ENCODE data around the gene ADCY7. TPM values are rescaled to one million over a fixed set of nuclear protein-coding genes. Genes with fewer than 3 reads are reported as not detected.

ADCY7 gene
- total and polyA plus RNA-seq, 9 of the 15 experiments (the other 6 are each of a cell fraction or from before 2014, with no cell fraction given) = 2.3 to 108 (median 28.6) TPM

DNA sequence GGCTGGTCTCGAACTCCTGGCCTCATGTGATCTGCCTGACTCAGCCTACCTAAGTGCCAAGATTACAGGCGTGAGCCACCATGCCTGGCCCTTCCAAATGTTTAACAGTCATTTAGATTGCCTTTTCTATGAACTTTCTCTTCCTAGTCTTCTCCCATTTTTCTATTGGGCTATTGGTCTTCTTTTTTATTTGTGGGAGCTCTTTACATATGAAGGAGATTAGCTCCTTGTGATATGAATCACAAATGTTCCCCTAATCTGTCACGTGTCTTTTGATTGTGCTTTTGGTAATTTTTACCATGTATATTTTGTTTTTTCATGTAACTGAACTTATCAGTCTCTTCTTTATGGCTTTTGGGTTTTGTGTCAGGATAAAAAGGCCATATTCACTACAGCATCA is 11.9 kb downstream of the ADCY7 start (continued):
- TF ChIP-seq STAT5A (IDR thresholded peaks at IDR 0.05; ENCODE audit: borderline replicate concordance, low read length) (no peak), DDX20 (tag; IDR thresholded peaks at IDR 0.05; ENCODE audit: low read depth) (no peak), ZNF586 (CRISPR knock-in tag; conservative IDR thresholded peaks at IDR 0.05) (no peak), SRSF1 (IDR thresholded peaks at IDR 0.05; ENCODE audit: low read depth, low read length) (no peak), ZNF174 (CRISPR knock-in tag; IDR thresholded peaks at IDR 0.05) (no peak), ZBTB7A (IDR thresholded peaks at IDR 0.05; ENCODE audit: borderline replicate concordance, control insufficient read depth, low read depth, low read length) (no peak), SMARCA5 (IDR thresholded peaks at IDR 0.05) (0 out of 2 replicates have a peak, but pooled peaks have one; percentile 61), CHD4 (IDR thresholded peaks at IDR 0.05; ENCODE audit: insufficient read depth, insufficient replicate concordance, low read depth, low read length, poor library complexity, severe bottlenecking) (no peak), KDM5B (IDR thresholded peaks at IDR 0.05; ENCODE audit: insufficient replicate concordance, low read depth, low read length) (no peak), MIER1 (IDR thresholded peaks at IDR 0.05; ENCODE audit: low read depth) (no peak), SMAD1 (IDR thresholded peaks at IDR 0.05; ENCODE audit: low read depth, low read length, partially characterized antibody) (no peak), STAG1 (CRISPR knock-in tag; IDR thresholded peaks at IDR 0.05; ENCODE audit: borderline replicate concordance) (no peak), FIP1L1 (IDR thresholded peaks at IDR 0.05; ENCODE audit: low read depth, low read length, poor library complexity, severe bottlenecking) (no peak), MYBL2 (IDR thresholded peaks at IDR 0.05; ENCODE audit: low read depth) (no peak), MYBL2 (CRISPR knock-in tag; IDR thresholded peaks at IDR 0.05; ENCODE audit: borderline replicate concordance) (no peak)
- TF ChIP-seq, protein P1, sequence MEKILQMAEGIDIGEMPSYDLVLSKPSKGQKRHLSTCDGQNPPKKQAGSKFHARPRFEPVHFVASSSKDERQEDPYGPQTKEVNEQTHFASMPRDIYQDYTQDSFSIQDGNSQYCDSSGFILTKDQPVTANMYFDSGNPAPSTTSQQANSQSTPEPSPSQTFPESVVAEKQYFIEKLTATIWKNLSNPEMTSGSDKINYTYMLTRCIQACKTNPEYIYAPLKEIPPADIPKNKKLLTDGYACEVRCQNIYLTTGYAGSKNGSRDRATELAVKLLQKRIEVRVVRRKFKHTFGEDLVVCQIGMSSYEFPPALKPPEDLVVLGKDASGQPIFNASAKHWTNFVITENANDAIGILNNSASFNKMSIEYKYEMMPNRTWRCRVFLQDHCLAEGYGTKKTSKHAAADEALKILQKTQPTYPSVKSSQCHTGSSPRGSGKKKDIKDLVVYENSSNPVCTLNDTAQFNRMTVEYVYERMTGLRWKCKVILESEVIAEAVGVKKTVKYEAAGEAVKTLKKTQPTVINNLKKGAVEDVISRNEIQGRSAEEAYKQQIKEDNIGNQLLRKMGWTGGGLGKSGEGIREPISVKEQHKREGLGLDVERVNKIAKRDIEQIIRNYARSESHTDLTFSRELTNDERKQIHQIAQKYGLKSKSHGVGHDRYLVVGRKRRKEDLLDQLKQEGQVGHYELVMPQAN (IDR thresholded peaks at IDR 0.05; ENCODE audit: borderline replicate concordance) = 0 out of 2 replicates have a peak, but pooled peaks have one; percentile 28
- TF ChIP-seq, protein P2, sequence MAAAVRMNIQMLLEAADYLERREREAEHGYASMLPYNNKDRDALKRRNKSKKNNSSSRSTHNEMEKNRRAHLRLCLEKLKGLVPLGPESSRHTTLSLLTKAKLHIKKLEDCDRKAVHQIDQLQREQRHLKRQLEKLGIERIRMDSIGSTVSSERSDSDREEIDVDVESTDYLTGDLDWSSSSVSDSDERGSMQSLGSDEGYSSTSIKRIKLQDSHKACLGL (CRISPR knock-in tag; IDR thresholded peaks at IDR 0.05; ENCODE audit: borderline replicate concordance, poor library complexity, severe bottlenecking) = no peak
- TF ChIP-seq, protein P3, sequence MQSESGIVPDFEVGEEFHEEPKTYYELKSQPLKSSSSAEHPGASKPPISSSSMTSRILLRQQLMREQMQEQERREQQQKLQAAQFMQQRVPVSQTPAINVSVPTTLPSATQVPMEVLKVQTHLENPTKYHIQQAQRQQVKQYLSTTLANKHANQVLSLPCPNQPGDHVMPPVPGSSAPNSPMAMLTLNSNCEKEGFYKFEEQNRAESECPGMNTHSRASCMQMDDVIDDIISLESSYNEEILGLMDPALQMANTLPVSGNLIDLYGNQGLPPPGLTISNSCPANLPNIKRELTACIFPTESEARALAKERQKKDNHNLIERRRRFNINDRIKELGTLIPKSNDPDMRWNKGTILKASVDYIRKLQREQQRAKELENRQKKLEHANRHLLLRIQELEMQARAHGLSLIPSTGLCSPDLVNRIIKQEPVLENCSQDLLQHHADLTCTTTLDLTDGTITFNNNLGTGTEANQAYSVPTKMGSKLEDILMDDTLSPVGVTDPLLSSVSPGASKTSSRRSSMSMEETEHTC (IDR thresholded peaks at IDR 0.05) = no peak
- TF ChIP-seq, protein P4, sequence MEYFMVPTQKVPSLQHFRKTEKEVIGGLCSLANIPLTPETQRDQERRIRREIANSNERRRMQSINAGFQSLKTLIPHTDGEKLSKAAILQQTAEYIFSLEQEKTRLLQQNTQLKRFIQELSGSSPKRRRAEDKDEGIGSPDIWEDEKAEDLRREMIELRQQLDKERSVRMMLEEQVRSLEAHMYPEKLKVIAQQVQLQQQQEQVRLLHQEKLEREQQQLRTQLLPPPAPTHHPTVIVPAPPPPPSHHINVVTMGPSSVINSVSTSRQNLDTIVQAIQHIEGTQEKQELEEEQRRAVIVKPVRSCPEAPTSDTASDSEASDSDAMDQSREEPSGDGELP (CRISPR knock-in tag; IDR thresholded peaks at IDR 0.05; ENCODE audit: borderline replicate concordance) = no peak
- TF ChIP-seq, protein P5, sequence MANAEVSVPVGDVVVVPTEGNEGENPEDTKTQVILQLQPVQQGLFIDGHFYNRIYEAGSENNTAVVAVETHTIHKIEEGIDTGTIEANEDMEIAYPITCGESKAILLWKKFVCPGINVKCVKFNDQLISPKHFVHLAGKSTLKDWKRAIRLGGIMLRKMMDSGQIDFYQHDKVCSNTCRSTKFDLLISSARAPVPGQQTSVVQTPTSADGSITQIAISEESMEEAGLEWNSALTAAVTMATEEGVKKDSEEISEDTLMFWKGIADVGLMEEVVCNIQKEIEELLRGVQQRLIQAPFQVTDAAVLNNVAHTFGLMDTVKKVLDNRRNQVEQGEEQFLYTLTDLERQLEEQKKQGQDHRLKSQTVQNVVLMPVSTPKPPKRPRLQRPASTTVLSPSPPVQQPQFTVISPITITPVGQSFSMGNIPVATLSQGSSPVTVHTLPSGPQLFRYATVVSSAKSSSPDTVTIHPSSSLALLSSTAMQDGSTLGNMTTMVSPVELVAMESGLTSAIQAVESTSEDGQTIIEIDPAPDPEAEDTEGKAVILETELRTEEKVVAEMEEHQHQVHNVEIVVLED (CRISPR knock-in tag; IDR thresholded peaks at IDR 0.05) = no peak
- TF ChIP-seq, protein P6, sequence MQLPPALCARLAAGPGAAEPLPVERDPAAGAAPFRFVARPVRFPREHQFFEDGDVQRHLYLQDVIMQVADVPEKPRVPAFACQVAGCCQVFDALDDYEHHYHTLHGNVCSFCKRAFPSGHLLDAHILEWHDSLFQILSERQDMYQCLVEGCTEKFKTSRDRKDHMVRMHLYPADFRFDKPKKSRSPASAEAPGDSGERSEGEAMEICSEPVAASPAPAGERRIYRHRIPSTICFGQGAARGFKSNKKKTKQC (CRISPR knock-in tag; IDR thresholded peaks at IDR 0.05) = no peak
